Mesothelial cell of epicardium (in vitro differentiated cells): Measurements from ENCODE around the gene MAT1A. TPM values are rescaled to one million over a fixed set of nuclear protein-coding genes. Genes with fewer than 3 reads are reported as not detected.

Source experiments
- DNase-seq, 2 experiments: peaks; one replicate each; pipeline ENCODE4 v3.0.0; 2021; ENCODE audit warnings: low spot score in 2 of 2; ENCODE audit not compliant: unreplicated experiment in 2 of 2
- H3K27ac Mint-ChIP-seq: 2 replicates; pipeline ENCODE4 v1.8.0; 2021; ENCODE audit warnings: mixed read lengths
- H3K27me3 Mint-ChIP-seq: 2 replicates; pipeline ENCODE4 v1.8.0; 2021; ENCODE audit warnings: low read depth, mixed read lengths
- H3K36me3 Mint-ChIP-seq: 2 replicates; pipeline ENCODE4 v1.8.0; 2021; ENCODE audit warnings: mixed read lengths
- H3K4me1 Mint-ChIP-seq: 2 replicates; pipeline ENCODE4 v1.8.0; 2021; ENCODE audit warnings: mixed read lengths
- H3K4me3 Mint-ChIP-seq: 2 replicates; pipeline ENCODE4 v1.8.0; 2021; ENCODE audit warnings: mild to moderate bottlenecking, moderate library complexity, mixed read lengths
- H3K9me3 Mint-ChIP-seq: 2 replicates; pipeline ENCODE4 v1.8.0; 2021; ENCODE audit warnings: mixed read lengths
- total RNA-seq: library from RNA; stranded (reverse); gene quantifications from 3 replicates; pipeline ENCODE4 v1.2.1, GENCODE V29; 2021
- TF ChIP-seq, protein P1 (sequence below): fragments of 200-600 bp; sonication (generic); IDR thresholded peaks from one replicate; pipeline ENCODE4 v1.5.0; 2021; ENCODE audit warnings: antibody characterized with exemption; ENCODE audit not compliant: unreplicated experiment

Gene MAT1A
- total RNA-seq, 1 donor from 2014 or later: 0.22 TPM

DNA sequence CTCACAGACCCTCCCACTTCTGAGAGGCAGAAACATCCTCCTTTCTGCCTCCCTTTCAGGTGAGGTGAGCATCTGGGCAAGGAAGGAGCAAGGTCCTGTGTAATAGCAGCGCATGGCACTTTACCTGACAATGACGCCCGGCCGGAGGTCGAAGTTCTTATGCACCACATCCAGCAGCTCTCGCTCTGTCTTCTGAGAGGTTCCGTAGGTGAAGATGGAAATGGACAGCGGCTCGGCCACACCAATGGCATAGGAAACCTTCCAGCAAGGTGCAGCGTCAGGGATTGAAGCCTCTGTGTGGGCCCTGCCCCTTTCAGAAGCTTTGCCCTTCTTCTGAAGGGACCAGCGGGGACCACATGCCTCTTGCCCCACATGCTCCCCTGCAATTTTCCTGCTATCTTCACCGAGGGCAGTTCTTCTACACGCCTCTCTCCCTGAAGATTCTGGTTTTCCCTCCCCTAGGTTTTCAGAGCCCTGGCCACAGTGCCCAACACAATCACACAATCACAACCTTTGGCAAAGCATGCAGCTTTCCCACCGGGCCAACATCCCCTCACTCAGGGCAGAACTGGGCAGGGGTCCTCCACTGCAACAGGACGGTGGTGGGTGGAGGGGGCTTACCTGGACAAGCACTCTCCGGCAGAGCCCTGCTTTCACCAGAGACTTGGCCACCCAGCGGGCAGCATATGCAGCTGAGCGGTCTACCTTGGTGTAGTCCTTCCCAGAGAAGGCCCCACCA, 14.9 kb downstream of the MAT1A start:
- H3K4me3 Mint-ChIP-seq: no peak overlapping the region
- H3K27ac Mint-ChIP-seq: no peak overlapping the region
- TF ChIP-seq, protein P1, sequence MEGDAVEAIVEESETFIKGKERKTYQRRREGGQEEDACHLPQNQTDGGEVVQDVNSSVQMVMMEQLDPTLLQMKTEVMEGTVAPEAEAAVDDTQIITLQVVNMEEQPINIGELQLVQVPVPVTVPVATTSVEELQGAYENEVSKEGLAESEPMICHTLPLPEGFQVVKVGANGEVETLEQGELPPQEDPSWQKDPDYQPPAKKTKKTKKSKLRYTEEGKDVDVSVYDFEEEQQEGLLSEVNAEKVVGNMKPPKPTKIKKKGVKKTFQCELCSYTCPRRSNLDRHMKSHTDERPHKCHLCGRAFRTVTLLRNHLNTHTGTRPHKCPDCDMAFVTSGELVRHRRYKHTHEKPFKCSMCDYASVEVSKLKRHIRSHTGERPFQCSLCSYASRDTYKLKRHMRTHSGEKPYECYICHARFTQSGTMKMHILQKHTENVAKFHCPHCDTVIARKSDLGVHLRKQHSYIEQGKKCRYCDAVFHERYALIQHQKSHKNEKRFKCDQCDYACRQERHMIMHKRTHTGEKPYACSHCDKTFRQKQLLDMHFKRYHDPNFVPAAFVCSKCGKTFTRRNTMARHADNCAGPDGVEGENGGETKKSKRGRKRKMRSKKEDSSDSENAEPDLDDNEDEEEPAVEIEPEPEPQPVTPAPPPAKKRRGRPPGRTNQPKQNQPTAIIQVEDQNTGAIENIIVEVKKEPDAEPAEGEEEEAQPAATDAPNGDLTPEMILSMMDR: no peak
- no peaks in the 10 kb centered on the region for H3K4me1 Mint-ChIP-seq
- H3K9me3 Mint-ChIP-seq: no peaks in the 10 kb centered on the region
- H3K36me3 Mint-ChIP-seq: no peaks in the 10 kb centered on the region
- no peaks in the 10 kb centered on the region for H3K27me3 Mint-ChIP-seq
- no peak for DNase-seq

DNA sequence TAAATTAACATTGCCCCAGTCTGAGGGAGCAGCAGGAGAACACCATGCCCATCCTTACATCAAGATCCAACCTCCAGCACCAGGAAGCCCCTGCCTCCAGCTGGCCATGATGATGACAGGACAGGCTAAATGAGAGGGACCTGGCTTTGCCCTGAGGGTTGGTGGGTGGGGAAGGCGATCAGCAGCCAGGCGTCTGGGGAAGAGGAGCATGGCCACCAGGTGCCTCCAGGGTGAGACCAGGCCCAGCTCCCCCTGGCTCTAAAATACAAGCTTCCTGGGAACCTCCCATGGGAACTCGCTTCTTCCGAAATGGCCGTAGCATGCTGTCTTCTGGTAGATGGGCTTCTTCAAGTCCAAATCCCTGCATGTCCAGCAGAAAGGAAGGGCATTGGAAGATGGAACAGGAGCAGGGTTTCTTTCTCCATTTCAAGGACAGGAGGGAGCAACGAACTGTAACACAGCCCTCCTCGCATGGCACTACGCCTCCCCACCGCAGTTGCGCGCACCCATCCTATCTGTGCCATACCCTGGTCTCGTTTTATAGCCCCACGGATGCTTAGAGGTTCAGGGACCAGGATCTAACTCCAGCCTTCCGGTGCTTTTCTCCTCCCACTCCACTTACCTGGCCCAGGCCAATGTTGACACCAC, 15.8 kb downstream of the MAT1A start:
- H3K9me3 Mint-ChIP-seq: no peaks in the 10 kb centered on the region
- no peaks in the 10 kb centered on the region for H3K4me1 Mint-ChIP-seq
- H3K36me3 Mint-ChIP-seq: no peaks in the 10 kb centered on the region
- no peak overlapping the region for H3K27ac Mint-ChIP-seq
- no peak overlapping the region for H3K4me3 Mint-ChIP-seq
- no peaks in the 10 kb centered on the region for H3K27me3 Mint-ChIP-seq
- TF ChIP-seq, protein P1: no peak
- no peak for DNase-seq

DNA sequence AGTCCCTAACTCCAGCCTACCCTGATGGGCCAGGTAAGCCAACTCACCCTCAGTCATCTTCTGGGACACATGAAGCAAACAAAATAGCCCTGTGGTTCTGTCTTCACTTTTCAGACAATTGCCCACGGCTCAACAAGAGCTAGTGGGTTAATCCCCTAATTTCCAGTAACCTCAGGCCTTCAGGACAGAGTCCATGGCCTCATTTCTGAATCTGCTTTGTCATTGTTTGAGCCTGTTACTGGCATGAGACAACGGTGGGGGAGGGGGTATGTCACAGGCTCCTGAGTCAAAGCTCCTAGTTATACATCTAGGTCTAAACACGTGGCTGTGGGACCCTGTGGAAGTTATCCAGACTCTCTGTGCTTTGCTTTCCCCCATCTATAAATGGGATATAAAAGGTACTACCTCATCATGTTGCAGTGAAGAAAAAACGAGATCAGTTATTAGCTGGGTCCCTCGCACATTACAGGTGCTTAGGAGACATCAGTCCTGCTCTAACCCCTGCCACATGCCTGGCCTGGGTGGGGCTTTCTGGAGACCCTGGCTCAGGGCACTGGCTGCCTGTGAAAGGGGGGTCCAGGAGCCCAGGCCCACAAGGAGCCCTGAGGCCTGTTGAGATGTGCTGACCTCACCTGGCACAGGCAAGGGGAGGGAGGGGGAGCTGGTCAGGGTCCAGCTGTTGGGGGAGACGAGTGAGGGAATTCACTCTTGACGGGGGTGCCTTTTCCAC, 16.5 kb downstream of the MAT1A start:
- no peaks in the 10 kb centered on the region for H3K4me1 Mint-ChIP-seq
- H3K27ac Mint-ChIP-seq: no peak overlapping the region
- no peak overlapping the region for H3K4me3 Mint-ChIP-seq
- H3K9me3 Mint-ChIP-seq: peaks cover 6% of the 10 kb centered on the region
- no peak for DNase-seq
- TF ChIP-seq, protein P1: no peak
- no peaks in the 10 kb centered on the region for H3K27me3 Mint-ChIP-seq
- no peaks in the 10 kb centered on the region for H3K36me3 Mint-ChIP-seq

DNA sequence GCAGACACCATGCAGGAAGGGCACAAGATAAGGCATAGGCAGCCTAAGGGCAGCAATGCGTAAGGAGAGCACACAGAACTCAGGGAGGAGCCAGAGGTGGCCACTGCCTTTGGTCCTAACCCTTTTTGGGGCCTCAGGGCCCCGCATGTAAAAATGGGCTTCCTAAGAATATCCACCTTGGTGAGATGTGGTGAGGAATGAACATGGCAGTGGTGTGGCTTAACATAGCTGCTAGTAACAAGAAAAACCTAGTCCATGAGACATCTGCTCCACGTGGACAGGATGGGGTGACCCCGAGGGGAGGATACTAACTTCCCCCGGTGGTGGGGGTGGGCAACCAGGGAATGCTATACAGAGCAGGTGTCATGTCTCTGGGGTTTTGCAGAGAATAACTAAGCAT, 18.0 kb downstream of the MAT1A start:
- Mint-ChIP-seq H3K27ac (no peak overlapping the region), H3K27me3 (no peaks in the 10 kb centered on the region), H3K4me1 (no peaks in the 10 kb centered on the region), H3K4me3 (no peak overlapping the region), H3K9me3 (peaks cover 11% of the 10 kb centered on the region), H3K36me3 (no peaks in the 10 kb centered on the region)
- DNase-seq: no peak
- TF ChIP-seq, protein P1: no peak

DNA sequence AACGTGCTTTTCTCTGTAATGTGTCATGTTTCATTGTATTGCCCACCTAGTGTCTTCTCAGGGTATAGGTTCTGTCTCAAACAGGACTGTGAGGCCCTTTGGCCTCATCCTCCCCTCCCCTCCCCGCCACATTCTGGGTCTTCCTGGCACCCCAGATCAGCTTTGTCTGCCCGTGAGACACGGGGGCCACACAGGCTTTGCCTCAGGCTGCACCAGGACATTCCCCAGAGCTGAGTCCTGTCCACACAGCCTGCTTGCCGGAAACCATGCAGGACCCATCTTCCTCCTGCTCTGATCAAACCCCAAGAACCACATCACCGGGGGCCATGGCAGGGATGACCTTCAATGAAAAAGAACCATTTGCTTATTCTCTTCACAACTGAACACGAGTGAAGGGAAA, 18.6 kb downstream of the MAT1A start:
- no peak for DNase-seq
- TF ChIP-seq, protein P1: no peak
- Mint-ChIP-seq H3K4me3 (no peak overlapping the region), H3K36me3 (no peaks in the 10 kb centered on the region), H3K27ac (no peak overlapping the region), H3K4me1 (no peaks in the 10 kb centered on the region), H3K27me3 (no peaks in the 10 kb centered on the region), H3K9me3 (peaks cover 11% of the 10 kb centered on the region)
